Skeletal muscle tissue (tissue), 4 donors: Measurements from ENCODE around the gene BIN2. TPM values are rescaled to one million over a fixed set of nuclear protein-coding genes. Genes with fewer than 3 reads are reported as not detected.
"Not testable (repeated sequence)": the region's sequence is repeated elsewhere in the genome, so short reads cannot be mapped to it uniquely, and the experiment has no call there.

Experiments used
- H3K27ac ChIP-seq: one replicate; pipeline ENCODE4 v1.7.0; 2013; ENCODE audit warnings: mild to moderate bottlenecking, low read depth, low read length, inconsistent platforms
- H3K27me3 ChIP-seq, 3 donors: one replicate each; pipeline ENCODE4 v1.7.0; 2013; ENCODE audit warnings: low read length in 3 of 3; ENCODE audit not compliant: control insufficient read depth in 3 of 3, insufficient read depth in 3 of 3
- H3K36me3 ChIP-seq, 3 donors: one replicate each; pipeline ENCODE4 v1.7.0; 2013; ENCODE audit warnings: low read length in 3 of 3; ENCODE audit not compliant: control insufficient read depth in 3 of 3, insufficient read depth in 3 of 3
- H3K4me1 ChIP-seq, 3 donors: one replicate each; pipeline ENCODE4 v1.7.0; 2013; ENCODE audit warnings: low read length in 3 of 3, mild to moderate bottlenecking in 3 of 3; ENCODE audit not compliant: control insufficient read depth in 3 of 3, insufficient read depth in 3 of 3
- H3K4me3 ChIP-seq, 3 donors: one replicate each; pipeline ENCODE4 v1.7.0; 2013; ENCODE audit warnings: low read length in 3 of 3
- H3K9ac ChIP-seq, 3 donors: one replicate each; pipeline ENCODE4 v1.7.0; 2013; ENCODE audit warnings: low read length in 3 of 3, mild to moderate bottlenecking in 3 of 3, moderate library complexity in 2 of 3, low read depth in 1 of 3
- H3K9me3 ChIP-seq, 3 donors: one replicate each; pipeline ENCODE4 v1.7.0; 2013; ENCODE audit warnings: low read length in 3 of 3; ENCODE audit not compliant: control insufficient read depth in 3 of 3
- total RNA-seq: library from RNA; depleted of rRNA; stranded (reverse); fragments of >200 nt; gene quantifications from one replicate; pipeline ENCODE4 v1.2.3, GENCODE V29; 2014
- donor health status: Osteomylitis.

The BIN2 gene
- total RNA-seq, 1 donor from 2014 or later: 3.1 TPM

- H3K4me3 ChIP-seq: no peak overlapping the region
- H3K27ac ChIP-seq: no peak overlapping the region
- no peaks in the 10 kb centered on the region for H3K36me3 ChIP-seq
- no peaks in the 10 kb centered on the region for H3K27me3 ChIP-seq
- no peaks in the 10 kb centered on the region for H3K4me1 ChIP-seq
- H3K9ac ChIP-seq: no peak overlapping the region
- no peaks in the 10 kb centered on the region for H3K9me3 ChIP-seq
These were observed 24.1 kb upstream of the BIN2 start for GRCh38 chr12:51348116-51348515.

DNA sequence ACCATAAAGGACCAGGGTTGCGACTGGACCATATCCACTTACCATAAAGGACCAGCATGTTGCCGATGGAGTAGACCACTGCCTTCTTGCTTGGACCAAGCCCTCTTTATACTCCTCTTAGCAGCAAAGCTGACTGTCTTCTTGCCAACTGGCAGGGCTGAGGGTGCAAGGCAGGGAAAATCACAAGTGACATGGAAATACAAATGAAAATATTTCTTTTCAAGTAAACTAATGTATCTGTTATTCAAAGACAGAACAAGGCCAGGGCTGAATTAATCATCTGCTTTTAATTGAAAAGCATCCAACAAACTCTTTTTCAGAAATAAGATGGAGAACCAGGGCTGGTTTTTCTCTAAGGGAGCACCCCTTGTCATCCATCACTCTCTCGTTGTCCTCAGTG is 22.6 kb upstream of the BIN2 start, which contains the start of gene CELA1:
CELA1 (minus strand) TSS at position 99 of the 400 bp plus-strand sequence; CDS start at position 58, 41 bp downstream.
- H3K9me3 ChIP-seq: no peaks in the 10 kb centered on the region
- H3K36me3 ChIP-seq: no peaks in the 10 kb centered on the region
- no peak within 1 kb of the TSS for H3K4me3 ChIP-seq
- no peak within 1 kb of the TSS for H3K27ac ChIP-seq
- no peaks in the 10 kb centered on the region for H3K4me1 ChIP-seq
- no peaks in the 10 kb centered on the region for H3K27me3 ChIP-seq
- no peak within 1 kb of the TSS for H3K9ac ChIP-seq

DNA sequence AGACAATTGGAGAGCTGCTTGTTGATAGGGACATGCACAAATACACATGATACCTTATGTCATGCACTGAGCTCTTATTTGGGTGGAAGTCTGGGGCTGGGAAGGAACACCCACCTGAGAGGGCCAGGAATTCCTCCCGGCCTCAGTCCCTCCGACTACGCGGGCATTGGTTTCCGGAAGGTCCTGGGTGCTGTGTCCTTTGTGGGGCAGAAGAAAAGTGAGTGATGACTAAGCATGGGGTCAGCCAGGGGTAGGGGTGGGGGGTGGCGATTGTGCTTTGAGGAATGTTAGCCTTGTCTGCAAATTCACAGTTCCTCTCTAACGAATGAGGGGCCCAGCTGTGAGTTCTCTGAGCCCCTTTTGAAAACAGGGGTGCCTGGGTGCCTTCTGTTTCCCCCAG is 21.7 kb upstream of the BIN2 start:
- no peak overlapping the region for H3K27ac ChIP-seq
- peaks cover 4 to 5% (median 4%) of the 10 kb centered on the region in 3 donors for H3K4me1 ChIP-seq
- H3K9me3 ChIP-seq: no peaks in the 10 kb centered on the region
- H3K36me3 ChIP-seq: no peaks in the 10 kb centered on the region
- H3K27me3 ChIP-seq: no peaks in the 10 kb centered on the region
- H3K9ac ChIP-seq: no peak overlapping the region
- H3K4me3 ChIP-seq: no peak overlapping the region

DNA sequence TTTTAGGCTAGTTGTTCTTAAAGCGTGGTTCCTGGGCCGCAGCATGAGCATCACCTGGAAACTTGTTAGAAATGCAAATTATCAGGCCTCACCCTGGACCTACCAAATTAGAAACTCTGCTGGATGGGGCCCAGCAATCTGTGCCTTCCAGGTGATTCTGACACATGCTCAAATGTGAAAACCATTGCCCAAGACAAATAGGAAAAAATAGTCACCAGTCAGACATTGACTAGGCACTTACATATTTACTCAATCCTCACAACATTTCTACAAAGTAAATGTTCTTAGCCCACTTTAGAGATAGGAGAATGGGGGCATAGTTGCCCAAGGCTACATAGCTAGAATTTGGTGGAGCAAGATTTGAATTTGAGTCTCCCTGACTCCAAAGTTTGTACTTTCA is 19.2 kb upstream of the BIN2 start:
- Histone ChIP-seq H3K9ac (no peak overlapping the region), H3K27ac (no peak overlapping the region), H3K9me3 (no peaks in the 10 kb centered on the region), H3K36me3 (no peaks in the 10 kb centered on the region), H3K4me1 (peaks cover 4 to 5% (median 4%) of the 10 kb centered on the region in 3 donors), H3K27me3 (no peaks in the 10 kb centered on the region), H3K4me3 (no peak overlapping the region)

- Histone ChIP-seq H3K27me3 (no peaks in the 10 kb centered on the region), H3K27ac (no peak overlapping the region), H3K9ac (no peak overlapping the region)
These were observed 18.4 kb upstream of the BIN2 start for GRCh38 chr12:51342416-51342815.

DNA sequence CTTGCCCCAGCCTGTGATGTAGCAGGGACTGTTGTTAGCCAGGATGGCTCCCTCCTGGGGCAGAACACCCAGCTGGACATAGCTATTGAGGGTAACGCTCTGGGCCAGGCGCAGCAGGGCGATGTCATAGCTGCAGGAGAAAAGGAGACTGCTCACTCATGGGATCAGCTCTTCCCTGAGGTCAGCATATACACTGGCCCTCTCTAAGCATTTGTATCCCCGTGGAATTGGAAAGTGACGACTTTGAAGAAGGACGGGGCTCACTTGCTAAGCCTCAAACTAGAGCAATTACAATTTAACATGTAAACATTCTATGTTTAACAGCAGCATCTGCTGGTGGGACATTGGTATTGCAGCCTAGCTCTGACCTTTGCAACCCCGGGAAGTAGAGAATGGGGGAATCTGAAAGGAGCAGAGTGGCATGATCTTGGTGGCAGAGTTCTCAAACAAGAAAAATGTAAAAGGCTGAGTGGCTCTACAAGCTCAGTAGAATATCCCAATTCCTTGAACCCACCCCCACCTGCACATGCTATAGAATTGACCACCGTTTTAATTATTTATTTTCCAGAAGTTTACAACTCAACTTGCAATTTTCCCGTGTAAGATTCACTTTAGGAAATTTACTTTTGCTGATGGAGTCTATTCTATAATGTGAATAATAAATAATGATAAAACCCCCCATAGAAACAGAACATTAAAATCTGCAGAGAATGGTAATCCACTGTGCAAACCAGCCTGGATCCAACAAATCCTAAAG is 17.5 kb upstream of the BIN2 start:
- H3K4me3 ChIP-seq: peak overlapping the region; percentile 34 to 70 (median 57)
- no peaks in the 10 kb centered on the region for H3K27me3 ChIP-seq
- peaks cover 4 to 5% (median 4%) of the 10 kb centered on the region in 3 donors for H3K4me1 ChIP-seq
- H3K36me3 ChIP-seq: no peaks in the 10 kb centered on the region
- no peak overlapping the region for H3K27ac ChIP-seq
- no peaks in the 10 kb centered on the region for H3K9me3 ChIP-seq
- H3K9ac ChIP-seq: peak overlapping the region; percentile 7 to 78 (median 40)

More at GRCh38 chr12:51342416-51342815, 18.4 kb upstream of the BIN2 start:
- no peak overlapping the region for H3K4me3 ChIP-seq
- H3K9me3 ChIP-seq: no peaks in the 10 kb centered on the region
- H3K4me1 ChIP-seq: peaks cover 4 to 5% (median 4%) of the 10 kb centered on the region in 3 donors
- H3K36me3 ChIP-seq: no peaks in the 10 kb centered on the region

DNA sequence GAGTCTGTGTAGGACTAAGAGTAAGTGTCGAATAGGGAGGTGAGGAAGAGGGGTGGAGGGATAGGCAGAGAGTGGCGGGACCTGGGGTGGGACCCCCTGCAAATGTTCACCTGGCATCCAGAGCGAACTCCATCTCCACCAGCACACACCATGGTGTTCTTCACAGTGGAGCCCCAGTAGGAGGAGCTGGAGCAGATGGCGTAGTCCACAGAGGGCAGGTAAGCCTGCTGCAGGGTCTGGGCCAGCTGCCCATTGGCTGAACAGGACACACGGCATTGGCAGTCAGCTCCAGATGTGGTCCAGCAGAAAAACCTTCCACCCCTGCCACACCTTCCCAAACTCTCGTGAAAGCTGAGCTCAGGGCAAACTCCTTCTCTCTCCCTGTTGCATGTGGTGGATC is 15.8 kb upstream of the BIN2 start:
- Histone ChIP-seq H3K4me3 (no peak overlapping the region), H3K27ac (no peak overlapping the region), H3K36me3 (no peaks in the 10 kb centered on the region), H3K9ac (no peak overlapping the region), H3K27me3 (no peaks in the 10 kb centered on the region), H3K9me3 (no peaks in the 10 kb centered on the region), H3K4me1 (peaks cover 4 to 5% (median 4%) of the 10 kb centered on the region in 3 donors)

DNA sequence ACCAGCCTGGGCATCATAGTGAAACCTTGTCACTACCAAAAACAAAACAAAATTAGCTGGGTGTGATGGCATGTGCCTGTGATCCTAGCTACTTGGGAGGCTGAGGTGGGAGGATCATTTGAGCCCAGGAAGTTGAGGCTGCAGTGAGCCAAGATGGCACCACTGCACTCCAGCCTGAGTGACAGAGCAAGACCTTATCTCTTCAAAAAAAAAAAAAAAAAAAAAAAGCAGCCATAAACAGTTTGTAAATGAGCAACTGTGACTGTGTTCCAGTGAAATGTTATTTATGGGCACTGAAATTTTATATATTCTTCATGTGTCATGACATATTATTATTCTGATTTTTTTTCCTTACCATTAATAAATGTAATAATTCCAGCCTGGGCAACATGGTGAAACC is 13.4 kb upstream of the BIN2 start:
- H3K36me3 ChIP-seq, H3K9me3 ChIP-seq: not testable (repeated sequence)

GRCh38 chr12:51335931-51336330 is 12.0 kb upstream of the BIN2 start:
- peaks cover 0 to under 1% (median 0%) of the 10 kb centered on the region in 3 donors for H3K4me1 ChIP-seq
- H3K9me3 ChIP-seq: no peaks in the 10 kb centered on the region
- no peak overlapping the region for H3K27ac ChIP-seq
- no peaks in the 10 kb centered on the region for H3K27me3 ChIP-seq
- no peak overlapping the region for H3K9ac ChIP-seq
- no peak overlapping the region for H3K4me3 ChIP-seq
- H3K36me3 ChIP-seq: no peaks in the 10 kb centered on the region

More for the DNA sequence above, 13.4 kb upstream of the BIN2 start:
- H3K27ac ChIP-seq, H3K4me3 ChIP-seq, H3K4me1 ChIP-seq, H3K27me3 ChIP-seq, H3K9ac ChIP-seq: not testable (repeated sequence)

GRCh38 chr12:51334764-51335163 is 10.8 kb upstream of the BIN2 start:
- no peaks in the 10 kb centered on the region for H3K27me3 ChIP-seq
- H3K9ac ChIP-seq: no peak overlapping the region
- no peaks in the 10 kb centered on the region for H3K4me1 ChIP-seq
- H3K9me3 ChIP-seq: no peaks in the 10 kb centered on the region
- no peak overlapping the region for H3K27ac ChIP-seq
- no peaks in the 10 kb centered on the region for H3K36me3 ChIP-seq
- no peak overlapping the region for H3K4me3 ChIP-seq
